ENCODE data around the gene MLXIP. TPM values are rescaled to one million over a fixed set of nuclear protein-coding genes. Genes with fewer than 3 reads are reported as not detected.
A peak's percentile ranks its signal among the peaks of the same experiment; 100 is the strongest.
"Not testable (repeated sequence)": the region's sequence is repeated elsewhere in the genome, so short reads cannot be mapped to it uniquely, and the experiment has no call there.

The MLXIP gene
- polyA plus RNA-seq, 6 donors from 2014 or later, result 8.5 to 30.4 (median 11.0) TPM

GRCh38 chr12:122097927-122098756 lies 19.6 kb downstream of the MLXIP start:
- Mint-ChIP-seq H3K27me3 (no peaks in the 10 kb centered on the region), H3K9me3 (no peaks in the 10 kb centered on the region), H3K36me3 (peaks cover 0 to 4% of the 10 kb centered on the region in 2 donors), H3K4me3 (peak overlapping the region in 6 of 8 donors; percentile 9 to 66 (median 30)), H3K27ac (peak overlapping the region in 5 of 6 donors; percentile 49 to 90 (median 85)), H3K4me1 (peaks cover 43 to 54% (median 49%) of the 10 kb centered on the region in 3 donors)
- ATAC-seq (ENCODE audit: low read depth in 2 of 2) (no peak), DNase-seq (no peak)

GRCh38 chr12:122099280-122099749 lies 20.8 kb downstream of the MLXIP start:
- Mint-ChIP-seq H3K36me3 (peaks cover 0 to 4% of the 10 kb centered on the region in 2 donors), H3K27me3 (no peaks in the 10 kb centered on the region), H3K9me3 (no peaks in the 10 kb centered on the region), H3K27ac (peak overlapping the region in 5 of 6 donors; percentile 38 to 90 (median 81)), H3K4me3 (peak overlapping the region in 5 of 8 donors; percentile 24 to 80 (median 52)), H3K4me1 (peaks cover 43 to 54% (median 52%) of the 10 kb centered on the region in 3 donors)
- DNase-seq (no peak), ATAC-seq (ENCODE audit: low read depth in 2 of 2) (peak; percentile 48 to 51)

GRCh38 chr12:122099856-122100255 lies 21.3 kb downstream of the MLXIP start:
- peaks cover 0 to 4% of the 10 kb centered on the region in 2 donors for H3K36me3 Mint-ChIP-seq
- ATAC-seq (ENCODE audit: low read depth in 2 of 2), result peak; percentile 33 to 55
- no peaks in the 10 kb centered on the region for H3K27me3 Mint-ChIP-seq
- H3K9me3 Mint-ChIP-seq, result no peaks in the 10 kb centered on the region
- no peak for DNase-seq
- peaks cover 45 to 58% (median 57%) of the 10 kb centered on the region in 3 donors for H3K4me1 Mint-ChIP-seq
- peak overlapping the region in 6 of 8 donors; percentile 19 to 80 (median 57) for H3K4me3 Mint-ChIP-seq
- H3K27ac Mint-ChIP-seq, result peak overlapping the region in 5 of 6 donors; percentile 53 to 90 (median 81)

- ATAC-seq (ENCODE audit: low read depth in 2 of 2), result no peak
- H3K27me3 Mint-ChIP-seq, result no peaks in the 10 kb centered on the region
- H3K27ac Mint-ChIP-seq, result peak overlapping the region in 1 of 6 donors; percentile 56
Measured at GRCh38 chr12:122100568-122100967, 22.0 kb downstream of the MLXIP start.

GRCh38 chr12:122102331-122102730 lies 23.8 kb downstream of the MLXIP start:
- ATAC-seq (ENCODE audit: low read depth in 2 of 2), result no peak
- no peaks in the 10 kb centered on the region for H3K27me3 Mint-ChIP-seq
- H3K9me3 Mint-ChIP-seq, result no peaks in the 10 kb centered on the region
- H3K36me3 Mint-ChIP-seq, result no peaks in the 10 kb centered on the region
- no peak for DNase-seq
- no peak overlapping the region for H3K4me3 Mint-ChIP-seq
- peaks cover 54 to 74% (median 67%) of the 10 kb centered on the region in 3 donors for H3K4me1 Mint-ChIP-seq
- H3K27ac Mint-ChIP-seq, result peak overlapping the region in 1 of 6 donors; percentile 82

More at GRCh38 chr12:122100568-122100967, 22.0 kb downstream of the MLXIP start:
- Mint-ChIP-seq H3K9me3 (no peaks in the 10 kb centered on the region), H3K4me1 (peaks cover 49 to 65% (median 64%) of the 10 kb centered on the region in 3 donors), H3K4me3 (peak overlapping the region in 1 of 8 donors; percentile 16), H3K36me3 (peaks cover 0 to 4% of the 10 kb centered on the region in 2 donors)
- DNase-seq, result no peak

- ATAC-seq (ENCODE audit: low read depth in 2 of 2) (peak; percentile 14 to 21), DNase-seq (no peak)
- H3K27me3 Mint-ChIP-seq, result no peaks in the 10 kb centered on the region
- peaks cover 38 to 70% (median 63%) of the 10 kb centered on the region in 3 donors for H3K4me1 Mint-ChIP-seq
- no peaks in the 10 kb centered on the region for H3K36me3 Mint-ChIP-seq
- peak overlapping the region in 7 of 8 donors; percentile 11 to 87 (median 57) for H3K4me3 Mint-ChIP-seq
- H3K27ac Mint-ChIP-seq, result peak overlapping the region in 5 of 6 donors; percentile 47 to 79 (median 78)
- H3K9me3 Mint-ChIP-seq, result no peaks in the 10 kb centered on the region
Measured at GRCh38 chr12:122104844-122105243, 26.3 kb downstream of the MLXIP start.

- ATAC-seq (ENCODE audit: low read depth in 2 of 2), result peak; percentile 60 to 64
- peaks cover 34 to 64% (median 58%) of the 10 kb centered on the region in 3 donors for H3K4me1 Mint-ChIP-seq
- not testable (repeated sequence) for H3K36me3 Mint-ChIP-seq, H3K27me3 Mint-ChIP-seq, DNase-seq, H3K9me3 Mint-ChIP-seq
- H3K27ac Mint-ChIP-seq, result peak overlapping the region; percentile 51 to 79 (median 66)
- peak overlapping the region; percentile 3 to 87 (median 63) for H3K4me3 Mint-ChIP-seq
Measured at GRCh38 chr12:122105496-122105895, 26.9 kb downstream of the MLXIP start.

GRCh38 chr12:122106843-122107242 lies 28.3 kb downstream of the MLXIP start:
- no peaks in the 10 kb centered on the region for H3K36me3 Mint-ChIP-seq
- no peaks in the 10 kb centered on the region for H3K9me3 Mint-ChIP-seq
- H3K4me3 Mint-ChIP-seq, result peak overlapping the region in 2 of 8 donors; percentile 24 to 39
- H3K27ac Mint-ChIP-seq, result no peak overlapping the region
- ATAC-seq (ENCODE audit: low read depth in 2 of 2) (no peak), DNase-seq (no peak)
- H3K27me3 Mint-ChIP-seq, result no peaks in the 10 kb centered on the region
- peaks cover 38 to 56% (median 55%) of the 10 kb centered on the region in 3 donors for H3K4me1 Mint-ChIP-seq

GRCh38 chr12:122107261-122107660 lies 28.7 kb downstream of the MLXIP start:
- H3K36me3 Mint-ChIP-seq, result no peaks in the 10 kb centered on the region
- no peak for DNase-seq

GRCh38 chr12:122111089-122111641 lies 32.6 kb downstream of the MLXIP start:
- Mint-ChIP-seq H3K36me3 (no peaks in the 10 kb centered on the region), H3K4me3 (peak overlapping the region in 2 of 8 donors; percentile 9 to 63), H3K27me3 (no peaks in the 10 kb centered on the region), H3K27ac (peak overlapping the region in 1 of 6 donors; percentile 44), H3K4me1 (peaks cover 25 to 34% (median 33%) of the 10 kb centered on the region in 3 donors), H3K9me3 (no peaks in the 10 kb centered on the region)
- ATAC-seq (ENCODE audit: low read depth in 2 of 2), result no peak
- DNase-seq, result no peak

More at GRCh38 chr12:122107261-122107660, 28.7 kb downstream of the MLXIP start:
- peaks cover 42 to 55% (median 54%) of the 10 kb centered on the region in 3 donors for H3K4me1 Mint-ChIP-seq
- ATAC-seq (ENCODE audit: low read depth in 2 of 2), result no peak
- H3K27ac Mint-ChIP-seq, result no peak overlapping the region
- H3K4me3 Mint-ChIP-seq, result peak overlapping the region in 2 of 8 donors; percentile 9 to 24
- H3K9me3 Mint-ChIP-seq, result no peaks in the 10 kb centered on the region
- no peaks in the 10 kb centered on the region for H3K27me3 Mint-ChIP-seq

GRCh38 chr12:122116707-122117535 lies 38.4 kb downstream of the MLXIP start:
- no peaks in the 10 kb centered on the region for H3K9me3 Mint-ChIP-seq
- ATAC-seq (ENCODE audit: low read depth in 2 of 2) (no peak), DNase-seq (no peak)
- H3K36me3 Mint-ChIP-seq, result no peaks in the 10 kb centered on the region
- no peaks in the 10 kb centered on the region for H3K27me3 Mint-ChIP-seq
- H3K4me1 Mint-ChIP-seq, result peaks cover 8 to 15% (median 11%) of the 10 kb centered on the region in 3 donors
- no peak overlapping the region for H3K4me3 Mint-ChIP-seq
- peak overlapping the region in 1 of 6 donors; percentile 52 for H3K27ac Mint-ChIP-seq

- ATAC-seq (ENCODE audit: low read depth in 2 of 2), result no peak
- Mint-ChIP-seq H3K27ac (peak overlapping the region in 1 of 6 donors; percentile 5), H3K27me3 (no peaks in the 10 kb centered on the region), H3K4me1 (peaks cover 14 to 16% (median 14%) of the 10 kb centered on the region in 3 donors), H3K36me3 (no peaks in the 10 kb centered on the region), H3K4me3 (no peak overlapping the region), H3K9me3 (no peaks in the 10 kb centered on the region)
- DNase-seq, result no peak
Measured at GRCh38 chr12:122117979-122118378, 39.4 kb downstream of the MLXIP start.

GRCh38 chr12:122121341-122121740 lies 42.8 kb downstream of the MLXIP start:
- not testable (repeated sequence) for H3K9me3 Mint-ChIP-seq; DNase-seq; H3K4me3 Mint-ChIP-seq; H3K27me3 Mint-ChIP-seq; ATAC-seq (ENCODE audit: low read depth in 2 of 2); H3K36me3 Mint-ChIP-seq
- Mint-ChIP-seq H3K27ac (peak overlapping the region in 2 of 6 donors; percentile 54 to 70), H3K4me1 (peaks cover 24 to 29% (median 26%) of the 10 kb centered on the region in 3 donors)

Data from naive B cell (primary cell).